Fibroblast of lung (primary cell): ENCODE results near the gene ZNF407. TPM values are rescaled to one million over a fixed set of nuclear protein-coding genes. Genes with fewer than 3 reads are reported as not detected.
"Not testable (repeated sequence)": the region's sequence is repeated elsewhere in the genome, so short reads cannot be mapped to it uniquely, and the experiment has no call there.

Source experiments
- DNase-seq, 2 donors: peaks; one replicate each; pipeline versions ENCODE4 v3.0.0 to v3.0.0-alpha.2; 2010; ENCODE audit warnings: low read depth in 2 of 2
- H2AFZ ChIP-seq: 2 replicates; pipeline ENCODE4 v1.5.1; 2012; ENCODE audit warnings: low read length, control low read depth, inconsistent platforms
- H3K27ac ChIP-seq: 2 replicates; pipeline ENCODE4 v1.5.1; 2011; ENCODE audit warnings: low read length, control low read depth; ENCODE audit not compliant: insufficient read depth
- H3K27me3 ChIP-seq: 2 replicates; pipeline ENCODE4 v1.5.1; 2011; ENCODE audit warnings: mild to moderate bottlenecking, low read length; ENCODE audit not compliant: control insufficient read depth, insufficient read depth
- H3K36me3 ChIP-seq: 2 replicates; pipeline ENCODE4 v1.5.1; 2011; ENCODE audit warnings: low read length; ENCODE audit not compliant: control insufficient read depth, insufficient read depth
- H3K4me1 ChIP-seq: 2 replicates; pipeline ENCODE4 v1.5.1; 2011; ENCODE audit warnings: low read length; ENCODE audit not compliant: control insufficient read depth, insufficient read depth; ENCODE audit errors: extremely low read depth
- H3K4me2 ChIP-seq: 2 replicates; pipeline ENCODE4 v1.5.1; 2011; ENCODE audit warnings: low read length, control low read depth; ENCODE audit not compliant: insufficient read depth; ENCODE audit errors: extremely low read depth
- H3K4me3 ChIP-seq, 4 experiments: fragments of 200-600 bp in 1 of 4; sonication (generic) in 1 of 4; replicated peaks in 1 of 4; 2 replicates each; pipeline ENCODE4 v1.5.1; 2011 to 2016; ENCODE audit warnings: low read length in 4 of 4, low read depth in 3 of 4, mild to moderate bottlenecking in 3 of 4, control low read depth in 2 of 4, inconsistent platforms in 1 of 4, mixed read lengths in 1 of 4; ENCODE audit not compliant: insufficient read depth in 1 of 4; ENCODE audit errors: control extremely low read depth in 1 of 4
- H3K79me2 ChIP-seq: 2 replicates; pipeline ENCODE4 v1.5.1; 2012; ENCODE audit warnings: mild to moderate bottlenecking, low read length, inconsistent platforms; ENCODE audit not compliant: control insufficient read depth, insufficient read depth
- H3K9ac ChIP-seq: 2 replicates; pipeline ENCODE4 v1.5.1; 2011; ENCODE audit warnings: mild to moderate bottlenecking, low read length, control low read depth; ENCODE audit not compliant: insufficient read depth
- H3K9me3 ChIP-seq: 2 replicates; pipeline ENCODE4 v1.5.1; 2012; ENCODE audit warnings: low read depth, low read length; ENCODE audit not compliant: control insufficient read depth, insufficient read depth
- H4K20me1 ChIP-seq: 2 replicates; pipeline ENCODE4 v1.5.1; 2011; ENCODE audit warnings: low read length; ENCODE audit not compliant: control insufficient read depth, insufficient read depth; ENCODE audit errors: extremely low read depth
- EZH2 ChIP-seq: IDR thresholded peaks from 2 replicates; pipeline ENCODE4 v1.5.1; 2012; ENCODE audit warnings: low read length, control low read depth, mild to moderate bottlenecking; ENCODE audit errors: missing control alignments
- polyA plus RNA-seq, 2 donors: library from polyadenylated mRNA; depleted of rRNA in 1 of 2; stranded (reverse) in 1 of 2; unstranded in 1 of 2; fragments of >200 nt; gene quantifications; 2 replicates each; pipeline ENCODE4 v1.2.1, GENCODE V29; 2011 to 2012; ENCODE audit warnings: missing spikeins in 1 of 2
- total RNA-seq: library from RNA; depleted of rRNA; stranded (reverse); fragments of >200 nt; gene quantifications from 2 replicates; pipeline ENCODE4 v1.2.1, GENCODE V29; 2014
- TF ChIP-seq, protein P1 (sequence below), 2 donors: IDR thresholded peaks in 1 of 2; conservative IDR thresholded peaks in 1 of 2; 1 replicate in 1 of 2; 2 replicates in 1 of 2; pipeline ENCODE4 v1.5.1; 2011 to 2012; ENCODE audit warnings: low read length in 2 of 2, control low read depth in 1 of 2, inconsistent platforms in 1 of 2, low read depth in 1 of 2, mild to moderate bottlenecking in 1 of 2

Gene ZNF407
- total and polyA plus RNA-seq, 2 donors (not counting 1 experiment from before 2014, with no cell fraction given) = 5.1 to 12.6 TPM

DNA sequence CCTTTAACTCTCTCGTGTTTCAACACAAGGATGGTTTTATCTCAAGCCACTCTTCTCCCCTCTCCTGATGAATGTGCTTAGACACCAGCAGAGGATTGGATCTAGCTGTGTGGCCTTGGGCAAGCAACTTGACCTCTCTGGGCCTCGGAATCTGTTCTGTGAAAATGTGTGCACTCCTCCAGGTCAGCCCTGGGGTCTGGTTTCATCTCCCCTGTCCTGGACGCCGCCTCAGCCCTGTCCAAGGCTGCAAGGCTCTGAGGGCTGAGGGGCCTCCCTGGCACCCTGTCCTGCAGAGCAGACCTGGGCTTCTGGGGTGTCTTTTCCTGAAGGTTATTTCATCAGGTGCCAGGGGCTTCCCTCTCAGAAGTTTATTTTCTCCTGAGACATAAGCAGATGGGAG is 34.9 kb upstream of the ZNF407 start:
- H3K27me3 ChIP-seq = peaks cover 3% of the 10 kb centered on the region
- DNase-seq = no peak
- no peaks in the 10 kb centered on the region for H3K9me3 ChIP-seq
- H3K4me2 ChIP-seq = no peak overlapping the region
- H3K9ac ChIP-seq = no peak overlapping the region
- no peaks in the 10 kb centered on the region for H3K4me1 ChIP-seq
- no peak overlapping the region for H2AFZ ChIP-seq
- TF ChIP-seq, protein P1, sequence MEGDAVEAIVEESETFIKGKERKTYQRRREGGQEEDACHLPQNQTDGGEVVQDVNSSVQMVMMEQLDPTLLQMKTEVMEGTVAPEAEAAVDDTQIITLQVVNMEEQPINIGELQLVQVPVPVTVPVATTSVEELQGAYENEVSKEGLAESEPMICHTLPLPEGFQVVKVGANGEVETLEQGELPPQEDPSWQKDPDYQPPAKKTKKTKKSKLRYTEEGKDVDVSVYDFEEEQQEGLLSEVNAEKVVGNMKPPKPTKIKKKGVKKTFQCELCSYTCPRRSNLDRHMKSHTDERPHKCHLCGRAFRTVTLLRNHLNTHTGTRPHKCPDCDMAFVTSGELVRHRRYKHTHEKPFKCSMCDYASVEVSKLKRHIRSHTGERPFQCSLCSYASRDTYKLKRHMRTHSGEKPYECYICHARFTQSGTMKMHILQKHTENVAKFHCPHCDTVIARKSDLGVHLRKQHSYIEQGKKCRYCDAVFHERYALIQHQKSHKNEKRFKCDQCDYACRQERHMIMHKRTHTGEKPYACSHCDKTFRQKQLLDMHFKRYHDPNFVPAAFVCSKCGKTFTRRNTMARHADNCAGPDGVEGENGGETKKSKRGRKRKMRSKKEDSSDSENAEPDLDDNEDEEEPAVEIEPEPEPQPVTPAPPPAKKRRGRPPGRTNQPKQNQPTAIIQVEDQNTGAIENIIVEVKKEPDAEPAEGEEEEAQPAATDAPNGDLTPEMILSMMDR (conservative IDR thresholded peaks at IDR 0.05 in 1 of 2, IDR thresholded peaks at IDR 0.05 in 1 of 2; ENCODE audit: low read depth in 1 of 2, low read length in 2 of 2) = no peak
- TF ChIP-seq EZH2 = no peak
- no peaks in the 10 kb centered on the region for H4K20me1 ChIP-seq
- no peaks in the 10 kb centered on the region for H3K79me2 ChIP-seq
- no peak overlapping the region for H3K4me3 ChIP-seq
- H3K36me3 ChIP-seq = no peaks in the 10 kb centered on the region
- no peak overlapping the region for H3K27ac ChIP-seq

DNA sequence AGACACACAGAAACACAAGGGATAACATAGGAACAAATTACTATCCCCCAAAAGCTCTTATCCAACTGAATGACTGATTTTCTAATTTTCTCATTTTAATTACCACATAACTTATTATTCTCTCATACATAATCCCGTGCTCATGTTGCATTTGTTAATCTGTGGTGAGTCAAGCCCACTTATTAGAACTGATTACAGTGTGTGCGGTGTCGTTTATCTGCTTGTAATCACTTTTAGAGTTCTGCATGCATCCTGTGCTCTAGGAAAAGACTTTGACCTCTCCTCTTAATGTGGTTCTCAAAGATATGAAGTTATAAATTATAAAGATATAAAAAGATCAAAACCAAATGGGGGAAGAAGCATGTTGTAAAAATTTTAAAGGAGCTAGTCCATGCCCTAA is 33.7 kb upstream of the ZNF407 start:
- Histone ChIP-seq H3K4me3 (no peak overlapping the region), H4K20me1 (no peaks in the 10 kb centered on the region), H2AFZ (no peak overlapping the region), H3K27me3 (peaks cover 1% of the 10 kb centered on the region), H3K79me2 (no peaks in the 10 kb centered on the region), H3K36me3 (no peaks in the 10 kb centered on the region), H3K27ac (no peak overlapping the region), H3K4me2 (no peak overlapping the region), H3K4me1 (no peaks in the 10 kb centered on the region), H3K9ac (no peak overlapping the region), H3K9me3 (no peaks in the 10 kb centered on the region)
- TF ChIP-seq, protein P1 (conservative IDR thresholded peaks at IDR 0.05 in 1 of 2, IDR thresholded peaks at IDR 0.05 in 1 of 2; ENCODE audit: low read depth in 1 of 2, low read length in 2 of 2) = no peak
- TF ChIP-seq EZH2 = no peak
- DNase-seq = no peak

DNA sequence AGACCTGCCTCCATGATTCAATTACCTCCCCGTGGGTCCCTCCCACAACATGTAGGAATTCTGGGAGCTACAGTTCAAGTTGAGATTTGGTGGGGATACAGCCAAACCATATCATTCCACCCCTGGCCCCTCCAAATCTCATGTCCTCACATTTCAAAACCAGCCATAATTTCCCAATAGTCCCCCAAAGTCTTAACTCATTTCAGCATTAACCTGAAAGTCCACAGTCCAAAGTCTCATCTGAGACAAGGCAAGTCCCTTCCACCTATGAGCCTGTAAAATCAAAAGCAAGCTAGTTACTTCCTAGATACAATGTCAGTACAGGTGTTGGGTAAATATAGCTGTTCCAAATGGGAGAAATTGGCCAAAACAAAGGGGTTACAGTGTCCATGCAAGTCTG is 32.5 kb upstream of the ZNF407 start:
- H3K4me1 ChIP-seq, H2AFZ ChIP-seq, H3K27me3 ChIP-seq, H3K9ac ChIP-seq, H3K4me3 ChIP-seq, H3K4me2 ChIP-seq, H3K36me3 ChIP-seq, DNase-seq, H3K9me3 ChIP-seq, H3K27ac ChIP-seq, H4K20me1 ChIP-seq, H3K79me2 ChIP-seq: not testable (repeated sequence)

DNA sequence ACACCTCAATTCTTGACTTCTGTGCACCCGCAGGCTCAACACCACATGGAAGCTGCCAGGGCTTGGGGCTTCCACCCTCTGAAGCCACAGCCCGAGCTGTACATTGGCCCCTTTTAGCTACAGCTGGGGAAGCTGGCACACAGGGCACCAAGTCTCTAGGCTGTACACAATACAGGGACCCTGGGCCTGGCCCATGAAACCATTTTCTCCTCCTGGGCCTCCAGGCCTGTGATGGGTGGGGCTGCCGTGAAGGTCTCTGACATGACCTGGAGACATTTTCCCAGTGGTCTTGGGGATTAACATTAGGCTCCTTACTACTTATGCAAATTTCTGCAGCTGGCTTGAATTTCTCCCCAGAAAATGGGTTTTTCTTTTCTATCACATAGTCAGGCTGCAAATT is 31.7 kb upstream of the ZNF407 start:
- H2AFZ ChIP-seq, H3K9me3 ChIP-seq, H3K79me2 ChIP-seq, H3K27ac ChIP-seq, H3K4me2 ChIP-seq, DNase-seq, H3K4me1 ChIP-seq, H4K20me1 ChIP-seq, H3K36me3 ChIP-seq, H3K9ac ChIP-seq, H3K27me3 ChIP-seq, H3K4me3 ChIP-seq: not testable (repeated sequence)
